Tibial artery (tissue), 4 donors: Measurements from ENCODE around the gene NUAK1.

Experiments
- DNase-seq, 2 donors: peaks; one replicate each; pipeline ENCODE4 v3.0.0-alpha.2; 2019
- H3K27ac ChIP-seq, 2 donors: fragments of 200-600 bp; sonication (generic) in 1 of 2; 1 replicate in 1 of 2; 2 replicates in 1 of 2; pipeline ENCODE4 v1.5.1; 2018 to 2019; ENCODE audit warnings: mild to moderate bottlenecking in 1 of 2
- H3K27me3 ChIP-seq, 2 donors: fragments of 200-600 bp; sonication (generic) in 1 of 2; one replicate each; pipeline versions ENCODE4 v1.5.1 to v1.6.0; 2016 to 2019
- H3K36me3 ChIP-seq, 3 donors: fragments of 200-600 bp; sonication (generic) in 2 of 3; one replicate each; pipeline ENCODE4 v1.5.1; 2016 to 2019; ENCODE audit warnings: mild to moderate bottlenecking in 2 of 3
- H3K4me1 ChIP-seq, 4 donors: fragments of 200-600 bp; sonication (generic) in 2 of 4; 1 replicate in 3 of 4; 2 replicates in 1 of 4; pipeline ENCODE4 v1.5.1; 2016 to 2019
- H3K4me3 ChIP-seq, 2 donors: fragments of 200-600 bp; sonication (generic) in 1 of 2; 1 replicate in 1 of 2; 2 replicates in 1 of 2; pipeline ENCODE4 v1.5.1; 2018 to 2019; ENCODE audit warnings: mild to moderate bottlenecking in 2 of 2
- H3K9me3 ChIP-seq, 3 donors: fragments of 200-600 bp; sonication (generic) in 1 of 3; one replicate each; pipeline ENCODE4 v1.5.1; 2016 to 2019
- CTCF ChIP-seq, 2 experiments: fragments of 200-600 bp in 1 of 2; fragments of 450-650 bp in 1 of 2; IDR thresholded peaks; one replicate each; pipeline ENCODE4 v1.5.1; 2017 to 2019; ENCODE audit warnings: antibody characterized with exemption in 2 of 2, mild to moderate bottlenecking in 1 of 2, moderate library complexity in 1 of 2
- intact Hi-C: fragments of 100-400 bp; cut with DNase I; formaldehyde crosslinking; loops from one replicate; pipeline ENCODE4 v1.15.0; 2023; ENCODE audit warnings: low total_unique reads

The NUAK1 gene

DNA sequence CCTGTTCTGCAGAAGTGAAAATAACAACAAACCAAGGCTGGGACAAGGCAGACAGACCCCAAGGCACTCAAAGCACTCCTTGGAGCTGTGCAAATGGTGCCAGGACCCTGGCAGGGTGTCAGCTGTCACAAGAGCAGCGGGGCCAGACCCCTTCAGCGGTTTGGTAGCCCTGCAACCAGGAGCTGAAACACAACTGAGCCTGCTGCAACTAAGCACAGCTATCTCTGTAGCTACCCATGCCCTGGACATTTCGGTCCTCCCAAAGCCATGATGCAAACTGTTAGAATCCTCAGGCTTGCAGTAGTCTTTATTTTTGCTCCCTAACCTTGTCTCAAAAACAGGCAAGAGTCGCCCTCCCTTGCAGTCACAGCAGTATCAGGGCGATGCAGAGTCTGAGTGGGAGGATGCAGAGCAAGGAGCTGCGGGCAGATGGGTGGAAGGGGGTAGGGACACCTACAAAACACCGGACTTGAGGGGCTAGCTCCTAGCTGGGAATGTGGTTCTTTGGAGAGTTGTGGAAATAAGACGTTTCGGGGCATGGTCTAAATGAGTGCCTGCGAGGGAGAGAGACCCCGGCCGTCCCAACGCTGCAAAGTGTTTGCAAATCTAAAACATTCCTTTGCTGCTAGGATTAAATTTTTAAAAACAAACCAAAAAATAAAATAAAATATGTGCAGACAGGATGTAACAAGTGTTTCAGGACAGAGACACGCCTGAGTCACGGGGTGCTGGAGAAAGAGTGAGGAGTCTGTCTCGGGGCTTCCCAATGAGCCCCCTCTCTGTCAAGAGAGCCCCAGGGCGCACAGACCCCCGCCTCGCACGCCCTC lies 1.0 kb downstream of the NUAK1 start:
- H3K36me3 ChIP-seq = no peaks in the 10 kb centered on the region
- intact Hi-C loops = loop anchor here (5.0 to 10.0 kb wide), 4 partner anchors 55 to 715 kb away; no protein-coding TSS in a partner anchor
- H3K4me1 ChIP-seq = peaks cover 0 to 73% (median 53%) of the 10 kb centered on the region in 4 donors
- H3K9me3 ChIP-seq = no peaks in the 10 kb centered on the region
- H3K27ac ChIP-seq = peak overlapping the region; percentile 98 to 99
- TF ChIP-seq CTCF (IDR thresholded peaks at IDR 0.05) = no peak
- no peak for DNase-seq
- H3K27me3 ChIP-seq = no peaks in the 10 kb centered on the region
- peak overlapping the region; percentile 82 to 84 for H3K4me3 ChIP-seq

- H3K4me1 ChIP-seq = peaks cover 0 to 75% (median 55%) of the 10 kb centered on the region in 4 donors
- H3K27ac ChIP-seq = peak overlapping the region; percentile 98 to 99
Measured at GRCh38 chr12:106136263-106136662, 2.5 kb downstream of the NUAK1 start.

GRCh38 chr12:106135781-106136180 lies 3.0 kb downstream of the NUAK1 start:
- intact Hi-C loops = loop anchor here (1.0 to 10.0 kb wide), 5 partner anchors 53 to 713 kb away; no protein-coding TSS in a partner anchor
- H3K4me3 ChIP-seq = peak overlapping the region; percentile 82 to 84
- no peak for TF ChIP-seq CTCF (IDR thresholded peaks at IDR 0.05)
- no peaks in the 10 kb centered on the region for H3K9me3 ChIP-seq
- H3K27ac ChIP-seq = peak overlapping the region; percentile 98 to 99
- no peaks in the 10 kb centered on the region for H3K36me3 ChIP-seq
- peaks cover 0 to 77% (median 55%) of the 10 kb centered on the region in 4 donors for H3K4me1 ChIP-seq
- no peak for DNase-seq
- no peaks in the 10 kb centered on the region for H3K27me3 ChIP-seq

More at GRCh38 chr12:106136263-106136662, 2.5 kb downstream of the NUAK1 start:
- intact Hi-C loops = loop anchor here (1.0 to 10.0 kb wide), 5 partner anchors 54 to 714 kb away; no protein-coding TSS in a partner anchor
- peak; percentile 92 to 93 for DNase-seq
- peak overlapping the region; percentile 82 to 84 for H3K4me3 ChIP-seq
- H3K36me3 ChIP-seq = no peaks in the 10 kb centered on the region
- TF ChIP-seq CTCF (IDR thresholded peaks at IDR 0.05) = peak; percentile 87 to 89
- no peaks in the 10 kb centered on the region for H3K9me3 ChIP-seq
- H3K27me3 ChIP-seq = no peaks in the 10 kb centered on the region

DNA sequence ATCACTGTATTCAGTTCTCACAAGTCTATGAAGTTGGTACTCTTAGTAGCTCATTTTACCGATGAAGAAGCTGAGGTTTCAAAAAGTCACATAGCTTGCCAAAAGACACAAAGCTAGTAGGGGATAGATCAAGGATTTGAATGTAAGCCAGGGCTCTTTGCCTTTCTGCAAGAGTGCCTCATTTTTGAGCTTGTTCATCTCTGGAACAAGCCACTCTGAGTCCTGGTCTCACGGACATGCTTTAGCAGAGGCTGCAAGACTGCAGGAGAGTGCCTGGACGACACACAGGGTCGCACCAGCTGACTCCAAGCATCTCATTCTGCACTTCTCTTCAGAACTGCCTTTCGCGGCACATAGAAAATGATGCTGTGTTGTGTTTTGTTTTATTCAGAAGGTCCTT lies 3.7 kb downstream of the NUAK1 start:
- H3K27me3 ChIP-seq = no peaks in the 10 kb centered on the region
- H3K36me3 ChIP-seq = no peaks in the 10 kb centered on the region
- TF ChIP-seq CTCF (IDR thresholded peaks at IDR 0.05) = no peak
- no peak for DNase-seq
- peaks cover 0 to 70% (median 53%) of the 10 kb centered on the region in 4 donors for H3K4me1 ChIP-seq
- H3K4me3 ChIP-seq = peak overlapping the region; percentile 82 to 84
- intact Hi-C loops = loop anchor here (5.0 to 10.0 kb wide), 4 partner anchors 53 to 713 kb away; no protein-coding TSS in a partner anchor
- H3K27ac ChIP-seq = peak overlapping the region; percentile 98 to 99
- no peaks in the 10 kb centered on the region for H3K9me3 ChIP-seq

DNA sequence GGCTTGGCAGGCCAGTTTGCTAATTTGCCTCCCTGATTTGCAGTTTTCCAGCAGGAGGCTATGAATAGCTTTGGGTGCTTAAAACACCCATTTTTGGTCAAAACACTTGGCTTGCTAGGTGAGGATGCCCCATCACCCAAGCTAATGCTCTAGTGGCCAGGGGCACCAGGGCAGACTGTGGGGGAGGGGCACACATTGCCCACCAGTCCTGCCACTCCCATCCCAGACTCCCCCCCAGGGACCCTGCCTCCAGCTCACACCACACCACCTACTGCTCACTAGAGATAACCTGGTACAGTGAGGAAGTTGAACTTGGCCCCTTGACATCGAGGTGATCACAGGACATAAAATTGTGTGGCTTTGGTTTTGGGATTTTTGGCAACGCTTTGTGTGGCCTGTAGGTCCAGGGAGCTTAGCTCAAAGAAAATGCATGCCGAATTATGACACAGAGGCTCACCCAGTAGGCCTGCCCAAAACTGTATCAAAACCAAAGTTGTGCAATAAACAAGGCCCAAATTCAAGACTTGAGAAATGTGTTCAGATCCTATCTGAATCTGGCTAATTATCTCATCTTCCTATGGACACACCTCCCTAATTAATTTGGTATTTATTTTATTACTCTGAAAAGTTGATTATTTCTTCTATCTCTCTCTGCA lies 4.3 kb downstream of the NUAK1 start:
- Histone ChIP-seq H3K9me3 (no peaks in the 10 kb centered on the region), H3K36me3 (no peaks in the 10 kb centered on the region), H3K27me3 (no peaks in the 10 kb centered on the region), H3K4me3 (peak overlapping the region in 1 of 2 donors; percentile 84), H3K27ac (peak overlapping the region; percentile 98 to 99), H3K4me1 (peaks cover 0 to 71% (median 53%) of the 10 kb centered on the region in 4 donors)
- peak in 1 of 2 experiments; percentile 37 for TF ChIP-seq CTCF (IDR thresholded peaks at IDR 0.05)
- no peak for DNase-seq
- intact Hi-C loops = loop anchor here (10.0 kb wide), 2 partner anchors 110 to 320 kb away; no protein-coding TSS in a partner anchor
